Measurements from ENCODE around the gene ITGBL1. TPM values are rescaled to one million over a fixed set of nuclear protein-coding genes. Genes with fewer than 3 reads are reported as not detected.
A peak's percentile ranks its signal among the peaks of the same experiment; 100 is the strongest.

Gene ITGBL1
- total and polyA plus RNA-seq, 5 donors from 2014 or later, result not detected

DNA sequence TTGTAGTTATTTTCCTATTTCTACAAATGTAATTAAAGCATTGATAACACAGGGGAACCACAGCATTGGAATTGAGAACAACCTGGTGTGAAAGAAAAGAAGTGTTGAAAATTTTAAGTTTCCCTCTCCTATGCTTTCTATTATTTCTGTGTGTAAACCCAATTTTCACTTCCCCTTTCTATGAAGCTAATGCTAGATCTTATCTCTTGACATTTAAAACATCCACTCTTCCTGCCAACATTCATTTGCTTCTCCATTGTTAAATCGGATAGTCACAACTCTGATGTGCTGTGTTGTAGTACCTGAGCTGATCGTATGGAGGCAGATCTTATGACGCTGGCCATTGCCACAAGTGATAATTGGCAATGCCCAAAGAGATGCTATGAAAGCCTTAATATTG, 203.0 kb downstream of the ITGBL1 start:
- no peak overlapping the region for H3K4me3 ChIP-seq (ENCODE audit: low read depth, low read length)
- no peaks in the 10 kb centered on the region for H3K36me3 Mint-ChIP-seq
- H3K9me3 ChIP-seq (ENCODE audit: control insufficient read depth in 2 of 2, low read length in 2 of 2), result no peaks in the 10 kb centered on the region
- H3K4me3 Mint-ChIP-seq, result no peak overlapping the region
- no peak for ATAC-seq (ENCODE audit: low read depth in 2 of 2)
- H3K4me1 ChIP-seq (ENCODE audit: control insufficient read depth, insufficient read depth, low read length, poor library complexity, severe bottlenecking), result no peaks in the 10 kb centered on the region
- H3K4me1 Mint-ChIP-seq, result peaks cover 0 to 4% (median 0%) of the 10 kb centered on the region in 4 donors
- no peak overlapping the region for H3K27ac ChIP-seq (ENCODE audit: insufficient read depth, low read length, poor library complexity, severe bottlenecking)
- no peak for DNase-seq
- peaks cover 4% of the 10 kb centered on the region for H3K27me3 Mint-ChIP-seq
- H3K27ac Mint-ChIP-seq, result no peak overlapping the region
- no peaks in the 10 kb centered on the region for H3K36me3 ChIP-seq (ENCODE audit: control insufficient read depth, insufficient read depth, low read length)
- peaks cover 0 to 6% (median 0%) of the 10 kb centered on the region in 7 donors for H3K9me3 Mint-ChIP-seq
- no peaks in the 10 kb centered on the region for H3K27me3 ChIP-seq (ENCODE audit: control insufficient read depth, insufficient read depth, low read length)

DNA sequence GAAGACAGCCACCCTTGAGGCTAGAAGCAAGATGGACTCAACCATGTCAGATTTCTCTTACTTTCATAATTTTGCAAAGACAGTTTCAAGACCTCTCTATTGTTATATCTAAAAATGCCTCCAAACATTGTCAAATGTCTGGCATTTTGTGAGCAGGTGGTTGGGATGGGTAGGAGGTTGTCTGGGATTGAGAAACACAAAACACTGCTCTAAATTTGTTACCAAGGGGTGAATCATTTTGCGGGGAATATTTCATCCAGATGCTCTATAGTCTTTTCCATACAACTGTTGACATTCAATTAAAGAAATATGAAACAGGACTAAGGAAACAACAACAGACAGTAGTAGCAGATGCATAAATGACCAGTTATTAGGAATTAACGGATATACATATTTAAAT, 208.2 kb downstream of the ITGBL1 start:
- H3K36me3 Mint-ChIP-seq, result no peaks in the 10 kb centered on the region

DNA sequence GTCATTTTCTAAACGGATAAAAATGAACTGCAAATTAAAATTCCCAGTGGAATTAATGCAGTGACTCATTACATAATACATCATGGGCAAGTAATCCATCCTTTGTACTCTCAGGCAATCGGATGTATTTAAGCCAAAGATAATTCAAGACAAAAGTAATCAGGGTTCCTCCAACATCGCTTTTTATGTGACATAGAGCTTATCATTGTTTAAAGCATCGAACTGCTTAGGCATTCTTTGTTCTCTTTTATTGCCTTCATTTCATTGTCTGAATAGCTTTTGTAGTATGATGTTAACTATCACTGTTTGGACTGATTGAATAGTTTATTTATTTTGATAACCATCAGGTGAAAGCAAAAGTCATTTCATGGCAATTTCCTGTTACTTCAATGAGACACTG, 209.4 kb downstream of the ITGBL1 start:
- Histone ChIP-seq H3K4me1 (ENCODE audit: control insufficient read depth, insufficient read depth, low read length, poor library complexity, severe bottlenecking) (no peaks in the 10 kb centered on the region), H3K27ac (ENCODE audit: insufficient read depth, low read length, poor library complexity, severe bottlenecking) (no peak overlapping the region), H3K9me3 (ENCODE audit: control insufficient read depth in 2 of 2, low read length in 2 of 2) (no peaks in the 10 kb centered on the region), H3K36me3 (ENCODE audit: control insufficient read depth, insufficient read depth, low read length) (no peaks in the 10 kb centered on the region), H3K4me3 (ENCODE audit: low read depth, low read length) (no peak overlapping the region), H3K27me3 (ENCODE audit: control insufficient read depth, insufficient read depth, low read length) (no peaks in the 10 kb centered on the region)
- H3K27me3 Mint-ChIP-seq, result no peaks in the 10 kb centered on the region
- no peaks in the 10 kb centered on the region for H3K36me3 Mint-ChIP-seq
- peaks cover 0 to 4% (median 0%) of the 10 kb centered on the region in 7 donors for H3K9me3 Mint-ChIP-seq
- H3K4me3 Mint-ChIP-seq, result no peak overlapping the region
- H3K27ac Mint-ChIP-seq, result no peak overlapping the region
- no peaks in the 10 kb centered on the region for H3K4me1 Mint-ChIP-seq
- ATAC-seq (ENCODE audit: low read depth in 2 of 2) (no peak), DNase-seq (no peak)

More for the DNA sequence above, 208.2 kb downstream of the ITGBL1 start:
- Histone ChIP-seq H3K27me3 (ENCODE audit: control insufficient read depth, insufficient read depth, low read length) (no peaks in the 10 kb centered on the region), H3K27ac (ENCODE audit: insufficient read depth, low read length, poor library complexity, severe bottlenecking) (no peak overlapping the region), H3K9me3 (ENCODE audit: control insufficient read depth in 2 of 2, low read length in 2 of 2) (no peaks in the 10 kb centered on the region), H3K4me1 (ENCODE audit: control insufficient read depth, insufficient read depth, low read length, poor library complexity, severe bottlenecking) (no peaks in the 10 kb centered on the region), H3K36me3 (ENCODE audit: control insufficient read depth, insufficient read depth, low read length) (no peaks in the 10 kb centered on the region), H3K4me3 (ENCODE audit: low read depth, low read length) (no peak overlapping the region)
- Mint-ChIP-seq H3K27ac (no peak overlapping the region), H3K4me1 (peaks cover 0 to under 1% (median 0%) of the 10 kb centered on the region in 4 donors), H3K27me3 (no peaks in the 10 kb centered on the region), H3K4me3 (no peak overlapping the region), H3K9me3 (peaks cover 0 to 2% (median 0%) of the 10 kb centered on the region in 7 donors)
- ATAC-seq (ENCODE audit: low read depth in 2 of 2) (no peak), DNase-seq (no peak)

DNA sequence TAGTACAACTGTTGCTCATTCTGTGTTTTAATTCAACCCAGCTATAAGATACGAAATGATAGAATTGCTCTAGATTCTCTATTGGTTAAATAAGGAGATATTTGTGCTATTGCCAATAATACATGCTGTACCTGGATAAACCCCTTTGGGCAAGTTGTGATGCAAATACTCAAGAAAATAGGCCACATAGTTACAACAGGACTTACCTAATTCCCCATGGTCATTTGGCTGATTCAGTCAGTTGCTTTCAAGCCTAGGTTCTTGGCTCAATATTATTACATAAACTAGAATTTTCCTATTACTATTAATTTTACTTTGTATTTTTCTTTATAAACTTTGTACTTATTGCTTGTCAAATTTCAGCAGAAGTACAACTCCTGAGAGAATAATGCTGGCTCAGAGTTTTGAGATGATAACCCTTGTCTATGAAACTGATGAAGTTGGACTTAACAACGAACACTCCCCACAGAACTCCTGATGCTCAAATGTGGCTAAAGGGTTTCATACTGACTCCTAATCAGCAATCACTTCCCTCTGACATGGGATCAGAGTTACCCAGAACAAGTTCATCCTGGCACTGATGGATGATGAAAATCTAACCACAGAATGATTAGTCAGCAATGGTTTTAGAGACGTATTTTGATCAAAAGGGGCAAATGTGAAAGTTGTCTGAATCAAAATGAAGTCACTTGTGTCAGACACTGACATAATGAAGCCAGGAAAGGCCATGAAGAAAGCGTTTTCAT, 221.1 kb downstream of the ITGBL1 start:
- H3K9me3 Mint-ChIP-seq, result peaks cover 0 to 5% (median 0%) of the 10 kb centered on the region in 7 donors
- no peak overlapping the region for H3K27ac Mint-ChIP-seq
- H3K27me3 Mint-ChIP-seq, result no peaks in the 10 kb centered on the region
- Histone ChIP-seq H3K4me1 (ENCODE audit: control insufficient read depth, insufficient read depth, low read length, poor library complexity, severe bottlenecking) (no peaks in the 10 kb centered on the region), H3K27me3 (ENCODE audit: control insufficient read depth, insufficient read depth, low read length) (no peaks in the 10 kb centered on the region), H3K4me3 (ENCODE audit: low read depth, low read length) (no peak overlapping the region), H3K36me3 (ENCODE audit: control insufficient read depth, insufficient read depth, low read length) (no peaks in the 10 kb centered on the region), H3K9me3 (ENCODE audit: control insufficient read depth in 2 of 2, low read length in 2 of 2) (no peaks in the 10 kb centered on the region), H3K27ac (ENCODE audit: insufficient read depth, low read length, poor library complexity, severe bottlenecking) (no peak overlapping the region)
- H3K4me3 Mint-ChIP-seq, result no peak overlapping the region
- DNase-seq (no peak), ATAC-seq (ENCODE audit: low read depth in 2 of 2) (no peak)
- no peaks in the 10 kb centered on the region for H3K36me3 Mint-ChIP-seq
- H3K4me1 Mint-ChIP-seq, result peaks cover 0 to 4% (median 0%) of the 10 kb centered on the region in 4 donors

DNA sequence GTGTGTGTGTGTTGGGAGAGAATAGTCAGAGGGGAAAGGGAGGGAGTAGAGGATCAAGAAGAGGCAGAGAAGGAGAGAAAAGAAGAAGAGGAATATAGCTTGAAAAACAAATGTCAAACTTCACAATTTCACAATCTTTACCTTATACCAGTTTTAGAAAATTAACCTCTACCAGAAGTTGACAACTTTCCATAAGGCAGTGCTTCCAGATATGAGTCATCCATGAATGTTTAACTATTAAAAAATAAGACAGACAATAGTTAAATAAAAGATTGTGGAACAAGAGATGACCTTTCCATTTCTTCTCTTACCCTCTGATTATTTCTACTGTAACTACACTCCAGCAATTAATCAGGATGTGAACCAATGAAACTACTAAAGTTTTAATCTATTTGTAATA, 229.4 kb downstream of the ITGBL1 start:
- ATAC-seq (ENCODE audit: low read depth in 2 of 2), result no peak
- DNase-seq, result no peak
- H3K27ac ChIP-seq (ENCODE audit: insufficient read depth, low read length, poor library complexity, severe bottlenecking), result no peak overlapping the region
- peaks cover 11% of the 10 kb centered on the region for H3K27me3 Mint-ChIP-seq
- no peaks in the 10 kb centered on the region for H3K27me3 ChIP-seq (ENCODE audit: control insufficient read depth, insufficient read depth, low read length)
- no peaks in the 10 kb centered on the region for H3K4me1 Mint-ChIP-seq
- H3K36me3 Mint-ChIP-seq, result no peaks in the 10 kb centered on the region
- H3K9me3 Mint-ChIP-seq, result peaks cover 0 to 2% (median 0%) of the 10 kb centered on the region in 7 donors
- H3K4me1 ChIP-seq (ENCODE audit: control insufficient read depth, insufficient read depth, low read length, poor library complexity, severe bottlenecking), result no peaks in the 10 kb centered on the region
- no peaks in the 10 kb centered on the region for H3K36me3 ChIP-seq (ENCODE audit: control insufficient read depth, insufficient read depth, low read length)
- no peak overlapping the region for H3K4me3 ChIP-seq (ENCODE audit: low read depth, low read length)
- H3K4me3 Mint-ChIP-seq, result no peak overlapping the region
- H3K9me3 ChIP-seq (ENCODE audit: control insufficient read depth in 2 of 2, low read length in 2 of 2), result no peaks in the 10 kb centered on the region
- H3K27ac Mint-ChIP-seq, result no peak overlapping the region

DNA sequence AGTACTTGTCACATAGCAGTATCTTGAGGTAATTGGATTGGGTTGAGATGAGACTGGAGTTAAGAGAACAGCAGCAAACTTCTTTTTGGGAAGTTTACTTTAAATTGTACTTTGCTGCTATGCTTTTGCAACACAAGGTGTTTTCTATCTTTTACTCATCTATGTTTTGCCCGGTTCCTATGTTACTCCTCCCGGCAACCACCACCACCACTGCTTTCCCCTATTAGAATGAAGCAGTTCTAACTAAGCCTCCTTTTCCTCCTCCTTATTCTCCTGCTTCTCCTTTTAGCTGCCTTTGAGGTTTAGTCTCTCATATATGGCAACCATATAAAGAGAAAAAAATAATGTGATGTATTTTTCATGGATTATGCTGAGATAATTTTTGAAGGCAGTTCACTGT, 233.5 kb downstream of the ITGBL1 start:
- Histone ChIP-seq H3K9me3 (ENCODE audit: control insufficient read depth in 2 of 2, low read length in 2 of 2) (no peaks in the 10 kb centered on the region), H3K27ac (ENCODE audit: insufficient read depth, low read length, poor library complexity, severe bottlenecking) (no peak overlapping the region), H3K4me1 (ENCODE audit: control insufficient read depth, insufficient read depth, low read length, poor library complexity, severe bottlenecking) (no peaks in the 10 kb centered on the region), H3K27me3 (ENCODE audit: control insufficient read depth, insufficient read depth, low read length) (no peaks in the 10 kb centered on the region), H3K4me3 (ENCODE audit: low read depth, low read length) (no peak overlapping the region), H3K36me3 (ENCODE audit: control insufficient read depth, insufficient read depth, low read length) (no peaks in the 10 kb centered on the region)
- Mint-ChIP-seq H3K4me3 (no peak overlapping the region), H3K27ac (no peak overlapping the region), H3K36me3 (no peaks in the 10 kb centered on the region), H3K9me3 (peaks cover 0 to 2% (median 0%) of the 10 kb centered on the region in 7 donors), H3K4me1 (no peaks in the 10 kb centered on the region), H3K27me3 (peaks cover 11% of the 10 kb centered on the region)
- DNase-seq (no peak), ATAC-seq (ENCODE audit: low read depth in 2 of 2) (no peak)

DNA sequence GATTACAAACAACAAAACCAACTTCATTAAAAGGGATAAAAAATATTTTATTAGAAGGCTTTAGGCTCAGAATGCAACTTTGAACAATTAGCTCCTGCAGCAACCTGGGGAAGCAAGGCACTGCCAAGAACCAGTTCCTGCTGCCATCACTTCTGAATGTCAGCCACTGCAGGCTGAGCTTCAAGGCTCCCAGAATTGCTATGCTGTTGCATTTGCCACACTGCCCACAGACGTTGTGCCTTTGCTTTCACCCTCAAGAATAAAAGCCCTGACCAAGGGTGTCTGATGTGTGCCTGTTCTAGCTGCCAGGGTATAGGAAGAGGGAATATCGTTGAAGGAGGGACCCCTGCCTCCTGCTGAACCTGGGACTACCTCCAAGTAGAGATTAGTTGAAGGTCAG, 238.4 kb downstream of the ITGBL1 start:
- Mint-ChIP-seq H3K27me3 (peaks cover 10% of the 10 kb centered on the region), H3K27ac (no peak overlapping the region), H3K4me1 (no peaks in the 10 kb centered on the region), H3K9me3 (no peaks in the 10 kb centered on the region), H3K36me3 (no peaks in the 10 kb centered on the region), H3K4me3 (no peak overlapping the region)
- Histone ChIP-seq H3K9me3 (ENCODE audit: control insufficient read depth in 2 of 2, low read length in 2 of 2) (no peaks in the 10 kb centered on the region), H3K27me3 (ENCODE audit: control insufficient read depth, insufficient read depth, low read length) (no peaks in the 10 kb centered on the region), H3K27ac (ENCODE audit: insufficient read depth, low read length, poor library complexity, severe bottlenecking) (no peak overlapping the region), H3K36me3 (ENCODE audit: control insufficient read depth, insufficient read depth, low read length) (no peaks in the 10 kb centered on the region), H3K4me1 (ENCODE audit: control insufficient read depth, insufficient read depth, low read length, poor library complexity, severe bottlenecking) (no peaks in the 10 kb centered on the region), H3K4me3 (ENCODE audit: low read depth, low read length) (no peak overlapping the region)
- peak in 1 of 2 donors; percentile 12 for ATAC-seq (ENCODE audit: low read depth in 2 of 2)
- DNase-seq, result no peak

DNA sequence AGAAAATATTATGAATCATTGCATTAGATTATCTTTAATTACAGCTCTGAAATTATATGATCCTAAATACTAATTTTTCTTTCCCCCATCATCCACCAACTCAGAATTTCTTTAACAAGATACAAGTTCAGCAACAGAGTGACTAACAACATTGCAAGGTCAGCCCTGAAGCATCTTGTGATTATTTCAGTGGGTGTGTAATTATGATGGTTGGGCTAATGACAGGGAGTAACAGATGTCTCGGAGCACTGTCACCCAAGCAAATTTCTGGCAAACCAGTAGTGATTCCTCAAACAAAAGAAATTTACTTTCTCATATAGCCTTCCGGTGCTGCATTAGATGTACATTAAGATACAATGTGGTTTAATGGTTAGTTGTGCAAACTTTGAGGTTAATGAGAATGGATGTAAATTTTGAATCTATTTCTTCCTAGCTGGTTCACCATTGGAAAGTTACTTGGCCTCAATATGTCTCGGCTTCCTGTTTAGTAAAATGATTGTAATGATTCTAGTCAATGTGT, 238.9 kb downstream of the ITGBL1 start:
- H3K4me3 Mint-ChIP-seq, result no peak overlapping the region
- no peaks in the 10 kb centered on the region for H3K4me1 Mint-ChIP-seq
- DNase-seq (no peak), ATAC-seq (ENCODE audit: low read depth in 2 of 2) (no peak)
- no peak overlapping the region for H3K27ac Mint-ChIP-seq
- no peaks in the 10 kb centered on the region for H3K9me3 Mint-ChIP-seq
- Histone ChIP-seq H3K4me1 (ENCODE audit: control insufficient read depth, insufficient read depth, low read length, poor library complexity, severe bottlenecking) (no peaks in the 10 kb centered on the region), H3K4me3 (ENCODE audit: low read depth, low read length) (no peak overlapping the region), H3K27me3 (ENCODE audit: control insufficient read depth, insufficient read depth, low read length) (no peaks in the 10 kb centered on the region), H3K27ac (ENCODE audit: insufficient read depth, low read length, poor library complexity, severe bottlenecking) (no peak overlapping the region), H3K9me3 (ENCODE audit: control insufficient read depth in 2 of 2, low read length in 2 of 2) (no peaks in the 10 kb centered on the region), H3K36me3 (ENCODE audit: control insufficient read depth, insufficient read depth, low read length) (no peaks in the 10 kb centered on the region)
- peaks cover 5% of the 10 kb centered on the region for H3K27me3 Mint-ChIP-seq
- H3K36me3 Mint-ChIP-seq, result no peaks in the 10 kb centered on the region

Measured in CD4-positive, CD25-positive, alpha-beta regulatory T cell (primary cell).